ENCODE measurements around the gene HSD11B1L.
"Not testable (repeated sequence)": the region's sequence is repeated elsewhere in the genome, so short reads cannot be mapped to it uniquely, and the experiment has no call there.

Gene HSD11B1L

DNA sequence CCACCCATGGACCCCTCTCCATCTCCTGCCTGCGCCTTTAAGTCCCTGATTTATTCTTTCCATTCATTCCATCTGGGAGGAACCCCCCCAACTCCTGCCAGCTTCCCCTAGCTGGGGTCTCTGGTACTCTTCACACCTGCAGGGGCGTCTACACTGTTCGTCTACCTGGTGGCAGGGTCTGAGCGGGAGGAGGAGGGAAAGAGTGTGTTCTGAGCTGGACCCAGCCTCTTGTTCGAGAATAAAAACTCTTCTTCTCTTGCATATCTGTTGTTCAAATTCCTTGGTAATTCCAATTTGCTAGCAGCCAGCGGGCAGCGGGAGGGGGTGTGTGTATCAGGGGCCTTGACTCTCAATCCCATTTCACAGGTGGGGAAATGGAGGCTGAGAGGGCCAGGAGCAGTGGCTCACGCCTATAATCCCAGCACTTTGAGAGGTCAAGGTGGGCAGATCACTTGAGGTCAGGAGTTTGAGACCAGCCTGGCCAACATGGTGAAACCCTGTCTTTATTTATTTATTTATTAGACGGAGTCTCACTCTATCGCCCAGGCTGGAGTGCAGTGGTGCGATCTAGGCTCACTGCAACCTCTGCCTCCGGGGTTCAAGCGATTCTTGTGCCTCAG, 7.5 kb downstream of the HSD11B1L start:
- DNase-seq: not testable (repeated sequence)

DNA sequence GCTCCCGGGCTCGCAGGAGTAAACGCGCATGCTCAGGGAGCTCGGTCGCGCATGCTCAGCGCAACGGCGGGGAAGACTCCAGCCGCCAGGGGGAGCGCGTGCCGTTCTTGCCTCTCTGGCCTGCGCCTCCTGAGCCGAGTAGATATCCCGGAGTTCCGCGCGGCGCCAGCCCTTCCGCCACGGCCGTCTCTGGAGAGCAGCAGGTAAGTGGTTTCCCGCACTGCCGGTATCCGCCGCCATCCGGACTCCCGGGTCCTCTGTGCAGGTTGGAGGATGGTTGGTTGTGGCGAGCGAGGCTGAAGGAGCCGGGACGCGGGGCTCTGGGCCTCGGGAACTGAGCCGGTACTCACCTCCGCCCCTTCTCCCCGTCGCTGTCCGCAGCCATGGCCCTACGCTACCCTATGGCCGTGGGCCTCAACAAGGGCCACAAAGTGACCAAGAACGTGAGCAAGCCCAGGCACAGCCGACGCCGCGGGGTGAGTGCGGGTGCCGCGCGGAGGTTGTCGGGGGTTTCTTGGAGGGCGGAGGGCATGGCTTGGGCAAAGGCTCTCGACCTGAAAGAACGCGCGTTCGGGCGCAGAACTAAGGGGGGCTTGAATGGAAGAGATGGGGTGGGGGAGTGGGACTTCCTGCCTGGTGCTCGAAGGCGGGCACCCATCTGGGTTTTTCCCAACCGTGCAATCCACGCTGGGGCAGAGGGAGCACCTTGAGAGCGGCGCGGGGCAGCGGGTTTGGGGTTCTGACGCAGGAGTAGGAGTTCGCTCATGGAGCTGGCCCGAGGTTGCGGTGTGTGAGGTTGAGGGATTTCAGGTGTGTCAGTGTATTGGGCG, 9.5 kb downstream of the HSD11B1L start, which contains the start of gene RPL36:
RPL36 (plus strand) TSS at position 171 of the 830 bp plus-strand sequence; CDS start at position 384, 213 bp downstream.
- peak; percentile 99 for DNase-seq

DNA sequence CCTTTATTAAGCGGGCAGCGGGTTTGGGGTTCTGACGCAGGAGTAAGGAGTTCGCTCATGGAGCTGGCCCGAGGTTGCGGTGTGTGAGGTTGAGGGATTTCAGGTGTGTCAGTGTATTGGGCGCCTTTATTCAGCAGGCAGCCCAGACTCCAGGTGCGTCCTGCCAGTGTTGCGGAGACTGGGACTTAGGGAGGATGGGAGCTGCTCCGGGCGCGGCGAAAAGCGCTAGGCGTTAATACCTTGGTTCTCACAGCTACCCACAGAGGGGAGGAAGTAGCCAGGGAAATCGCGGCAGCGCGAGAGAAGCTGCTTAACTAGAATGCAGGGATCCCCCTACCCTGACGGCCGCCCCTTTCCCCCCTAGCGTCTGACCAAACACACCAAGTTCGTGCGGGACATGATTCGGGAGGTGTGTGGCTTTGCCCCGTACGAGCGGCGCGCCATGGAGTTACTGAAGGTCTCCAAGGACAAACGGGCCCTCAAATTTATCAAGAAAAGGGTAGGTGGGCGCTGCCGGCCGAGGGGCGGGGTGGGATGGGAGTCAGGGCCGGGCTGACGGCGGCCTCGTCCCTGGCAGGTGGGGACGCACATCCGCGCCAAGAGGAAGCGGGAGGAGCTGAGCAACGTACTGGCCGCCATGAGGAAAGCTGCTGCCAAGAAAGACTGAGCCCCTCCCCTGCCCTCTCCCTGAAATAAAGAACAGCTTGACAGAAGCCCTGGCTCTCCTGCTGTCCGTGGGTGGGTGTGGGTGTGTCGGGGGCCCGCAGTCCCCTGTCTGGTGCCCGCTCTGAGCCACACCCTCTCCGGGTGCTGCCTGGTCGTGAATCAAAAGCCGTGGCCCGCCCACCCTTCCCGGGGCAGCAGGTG, 10.4 kb downstream of the HSD11B1L start:
- peak; percentile 70 for DNase-seq

DNA sequence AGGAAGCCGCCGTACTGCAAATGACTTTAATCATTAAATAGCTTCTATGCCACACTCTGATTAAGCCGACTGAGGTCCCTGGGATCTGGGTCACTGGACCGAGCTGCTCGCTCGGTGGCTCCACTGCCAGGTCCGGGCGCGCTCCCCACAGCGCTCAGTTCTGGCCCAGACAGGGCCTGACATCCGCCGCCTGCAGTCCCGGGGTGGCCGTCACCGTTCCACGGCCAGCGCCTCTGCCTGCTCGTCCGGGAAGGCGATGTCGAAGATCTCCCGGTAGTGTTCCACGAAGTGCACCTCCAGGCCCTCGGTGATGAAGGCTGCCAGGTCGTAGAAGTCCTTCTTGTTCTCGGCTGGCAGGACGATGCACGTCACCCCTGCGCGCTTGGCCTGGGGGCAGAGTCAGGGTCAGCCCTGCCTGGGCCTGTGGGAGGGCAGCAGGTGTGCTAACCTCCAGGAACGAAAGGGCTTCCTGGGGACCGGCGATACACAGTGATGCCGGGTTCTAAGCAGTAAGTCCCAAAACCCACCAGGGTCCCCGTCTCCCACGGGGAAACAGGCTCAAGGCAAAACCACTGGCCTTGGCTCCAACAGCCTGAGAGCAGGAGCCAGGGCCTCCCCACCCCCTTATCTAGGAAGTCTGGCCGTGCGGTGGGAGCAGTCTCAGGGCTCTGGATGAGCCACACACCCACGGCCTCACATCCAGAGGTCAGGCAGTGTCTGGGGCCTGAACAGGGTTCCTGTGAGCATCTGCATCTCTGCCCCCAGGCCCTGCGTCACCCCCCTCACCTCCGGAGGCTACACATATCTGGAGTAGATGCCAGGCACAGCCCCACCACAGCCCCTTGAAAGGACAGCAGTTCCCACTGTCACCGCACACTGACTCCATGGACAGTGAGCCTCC, 11.2 kb downstream of the HSD11B1L start:
- peak; percentile 41 for DNase-seq

DNA sequence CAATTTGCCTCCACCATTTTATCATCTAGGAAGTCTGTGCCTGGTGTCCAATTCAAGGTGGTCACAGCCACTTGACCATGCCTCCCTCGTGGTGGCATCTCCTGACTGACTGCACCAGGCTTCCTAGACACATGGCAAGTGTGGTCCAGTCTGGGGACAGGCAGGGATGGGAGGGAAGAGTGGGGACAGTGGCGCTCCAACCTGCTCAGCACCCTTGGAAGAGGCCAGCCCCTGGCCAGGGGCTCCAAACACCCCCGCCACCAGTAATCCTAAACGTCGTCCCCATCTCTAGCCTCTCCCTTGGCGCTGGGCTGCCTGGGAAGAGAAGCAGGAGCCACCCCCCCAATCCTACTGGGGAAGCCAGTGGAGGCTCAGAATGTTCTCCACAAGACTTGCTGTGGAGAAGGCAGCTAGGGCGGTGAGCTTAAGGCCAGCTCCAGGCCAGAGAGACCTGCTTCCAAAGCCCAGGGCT, 11.9 kb downstream of the HSD11B1L start:
- no peak for DNase-seq

DNA sequence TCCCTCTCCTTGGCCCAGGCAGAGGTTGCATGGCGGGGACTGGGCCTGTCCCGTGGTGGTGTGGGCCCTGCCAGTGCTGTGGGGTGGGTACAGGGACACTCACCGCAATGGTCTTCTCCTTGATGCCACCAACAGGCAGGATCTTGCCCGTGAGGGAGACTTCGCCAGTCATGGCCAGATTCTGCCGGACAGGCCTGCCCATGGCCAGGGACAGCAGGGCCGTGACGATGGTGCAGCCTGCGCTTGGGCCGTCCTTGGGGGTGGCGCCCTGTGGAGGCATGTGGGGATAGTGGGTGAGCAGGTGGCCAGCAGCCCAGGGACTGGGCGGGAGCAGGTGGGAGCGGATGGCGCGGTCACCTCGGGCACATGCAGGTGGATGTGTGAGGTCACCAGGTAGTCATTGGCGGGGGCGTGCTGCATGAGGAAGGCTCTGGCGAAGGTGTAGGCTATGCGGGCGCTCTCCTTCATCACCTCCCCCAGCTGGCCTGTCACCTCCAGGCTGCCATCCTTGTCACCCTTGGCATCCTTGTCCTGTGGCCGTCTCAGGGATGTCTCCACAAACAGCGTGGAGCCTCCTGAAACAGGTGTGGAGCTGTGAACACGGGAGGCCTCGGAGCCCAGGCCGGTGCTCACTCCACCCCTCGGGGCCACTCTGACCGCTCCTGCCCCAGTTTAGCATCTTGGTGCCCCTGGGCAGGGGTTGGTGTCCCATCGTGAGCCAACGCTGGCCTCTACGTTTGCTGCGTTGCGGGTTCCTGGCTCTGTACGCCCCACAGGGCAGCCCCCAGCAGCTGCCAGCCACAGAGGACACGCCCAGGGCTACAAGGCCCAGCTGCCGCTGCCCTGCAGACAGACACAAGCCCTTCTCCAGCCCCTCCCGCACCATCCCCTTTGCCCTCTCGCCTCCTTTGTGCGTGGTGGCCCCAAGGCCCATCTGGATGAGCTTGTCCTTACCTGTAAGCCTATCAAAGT, 12.7 kb downstream of the HSD11B1L start:
- no peak for DNase-seq

DNA sequence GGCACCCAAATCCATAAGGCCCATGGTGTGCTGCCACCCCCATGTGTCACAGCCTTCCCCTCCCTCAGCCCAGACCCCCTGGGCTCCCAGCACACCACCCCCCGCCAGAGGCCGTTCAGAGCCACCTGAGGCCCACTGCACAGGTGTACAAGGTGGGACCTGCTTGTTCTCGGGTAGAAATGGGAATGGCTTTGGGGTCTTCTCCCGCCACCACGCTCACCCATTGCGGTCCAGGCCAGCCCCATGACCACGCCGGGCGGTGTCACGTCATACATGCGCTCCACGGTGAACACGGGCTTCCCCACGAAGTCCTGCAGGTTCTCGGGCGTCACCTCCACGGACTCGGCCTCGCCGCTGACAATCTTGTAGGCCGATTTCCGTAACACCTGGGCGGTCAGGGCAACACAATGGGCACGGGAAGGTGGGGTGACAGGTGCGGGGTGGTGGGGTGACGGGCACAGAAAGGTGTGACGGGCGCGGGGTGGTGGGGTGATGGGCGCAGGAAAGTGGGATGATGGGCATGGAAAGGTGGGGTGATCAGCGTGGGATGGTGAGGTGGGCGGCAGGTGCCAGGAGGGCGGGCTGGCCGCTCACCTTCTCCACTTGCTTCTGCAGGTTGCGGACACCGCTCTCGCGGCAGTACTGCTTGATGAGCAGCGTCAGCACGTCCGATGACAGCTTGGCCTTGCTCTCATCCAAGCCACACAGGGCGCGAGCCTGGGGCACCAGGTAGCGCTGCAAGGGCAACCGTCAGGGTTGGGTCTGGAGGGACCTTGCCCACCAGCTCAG, 13.5 kb downstream of the HSD11B1L start:
- no peak for DNase-seq

DNA sequence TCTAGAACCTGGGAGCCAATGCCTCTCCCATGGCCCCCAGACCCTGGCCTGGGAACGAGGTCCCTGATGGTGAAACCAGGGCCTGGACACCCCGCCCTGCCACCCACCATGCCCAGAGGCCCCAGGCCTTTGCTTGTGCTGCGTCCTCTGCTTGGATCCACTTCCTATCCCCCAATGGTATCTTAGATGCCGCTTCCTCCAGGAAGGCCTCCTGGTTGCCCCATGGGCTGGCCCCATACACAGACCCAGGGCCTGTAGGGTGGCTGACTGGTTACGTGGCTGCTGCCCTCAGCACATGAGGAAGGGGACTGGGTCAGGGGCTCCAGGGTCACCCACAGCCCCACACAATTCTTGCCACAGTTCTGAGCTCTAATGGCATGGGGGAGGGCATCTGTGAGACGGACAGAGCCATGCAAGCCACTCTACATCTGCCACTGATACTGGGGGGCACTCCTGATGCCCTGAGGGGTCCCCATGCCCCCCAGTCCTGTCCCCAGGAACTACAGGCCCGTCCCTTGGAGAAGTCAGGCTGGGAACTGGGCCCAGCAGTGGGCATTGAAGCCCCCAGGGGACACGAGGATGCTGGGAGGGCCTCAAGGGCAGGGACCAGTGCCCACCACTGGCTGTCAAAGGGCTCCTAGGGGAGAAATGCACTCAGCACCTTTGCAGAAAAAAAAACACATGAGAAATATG, 14.3 kb downstream of the HSD11B1L start:
- DNase-seq: no peak

DNA sequence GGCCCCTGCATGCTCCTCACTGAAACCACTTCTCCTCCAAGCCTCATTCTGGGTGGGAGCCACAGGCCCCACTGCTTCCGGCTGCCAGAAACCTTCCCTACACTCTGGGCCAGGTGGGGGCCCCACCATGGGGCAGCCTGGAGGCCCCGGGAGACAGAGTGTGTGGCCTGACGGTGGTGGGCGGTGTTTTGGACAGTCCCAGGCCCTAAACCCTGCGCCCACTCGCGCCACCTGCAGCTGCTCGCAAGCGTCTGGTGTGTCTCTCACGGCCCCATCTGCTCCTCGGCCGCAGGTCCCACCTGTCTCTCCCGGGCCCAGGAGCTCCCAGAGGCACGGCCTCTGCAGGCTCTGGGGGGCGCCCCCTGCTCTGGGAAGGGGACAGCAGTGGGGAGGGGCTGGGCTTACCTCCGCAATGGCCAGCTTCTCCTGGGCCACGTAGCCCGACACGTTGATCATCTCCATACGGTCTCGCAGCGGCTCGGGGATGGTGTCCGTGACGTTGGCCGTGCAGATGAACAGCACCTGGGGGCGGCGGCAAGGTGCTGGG, 14.9 kb downstream of the HSD11B1L start:
- no peak for DNase-seq

DNA sequence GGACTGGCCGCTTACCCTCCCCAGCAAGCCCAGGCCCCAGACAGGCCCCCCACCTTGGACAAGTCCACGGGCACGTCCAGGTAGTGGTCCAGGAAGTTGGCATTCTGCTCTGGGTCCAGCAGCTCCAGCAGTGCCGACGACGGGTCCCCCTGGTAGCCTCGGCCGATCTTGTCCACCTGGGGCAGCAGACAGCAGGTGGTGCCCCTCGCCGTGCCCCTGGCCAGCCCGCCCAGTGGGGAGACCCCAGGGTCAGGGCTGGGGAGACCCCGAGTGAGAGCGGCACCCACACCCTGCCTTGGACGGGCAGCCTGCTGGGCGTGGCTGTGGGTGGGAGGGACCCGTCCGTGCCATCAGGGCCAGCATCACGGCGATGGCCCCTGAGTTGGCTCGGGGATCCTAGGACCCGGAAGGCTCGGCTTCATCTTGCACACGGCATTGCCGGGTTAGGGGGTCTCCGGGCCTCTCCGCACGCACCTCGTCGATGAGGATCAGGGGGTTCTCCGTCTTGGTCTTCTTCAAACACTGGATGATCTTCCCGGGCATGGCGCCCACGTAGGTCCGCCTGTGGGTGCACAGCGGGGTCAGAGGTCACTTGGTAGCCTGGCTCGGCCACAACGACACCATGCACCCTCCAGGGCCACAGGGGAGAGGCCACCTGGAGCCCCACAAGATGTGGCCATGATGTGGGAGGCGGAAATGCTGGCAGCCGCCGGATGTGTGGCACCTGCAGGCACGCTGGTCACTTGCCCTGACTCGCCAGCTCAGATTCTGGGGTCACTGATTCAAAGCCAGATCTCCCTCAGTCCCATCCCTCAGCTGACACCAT, 15.6 kb downstream of the HSD11B1L start:
- DNase-seq: no peak

DNA sequence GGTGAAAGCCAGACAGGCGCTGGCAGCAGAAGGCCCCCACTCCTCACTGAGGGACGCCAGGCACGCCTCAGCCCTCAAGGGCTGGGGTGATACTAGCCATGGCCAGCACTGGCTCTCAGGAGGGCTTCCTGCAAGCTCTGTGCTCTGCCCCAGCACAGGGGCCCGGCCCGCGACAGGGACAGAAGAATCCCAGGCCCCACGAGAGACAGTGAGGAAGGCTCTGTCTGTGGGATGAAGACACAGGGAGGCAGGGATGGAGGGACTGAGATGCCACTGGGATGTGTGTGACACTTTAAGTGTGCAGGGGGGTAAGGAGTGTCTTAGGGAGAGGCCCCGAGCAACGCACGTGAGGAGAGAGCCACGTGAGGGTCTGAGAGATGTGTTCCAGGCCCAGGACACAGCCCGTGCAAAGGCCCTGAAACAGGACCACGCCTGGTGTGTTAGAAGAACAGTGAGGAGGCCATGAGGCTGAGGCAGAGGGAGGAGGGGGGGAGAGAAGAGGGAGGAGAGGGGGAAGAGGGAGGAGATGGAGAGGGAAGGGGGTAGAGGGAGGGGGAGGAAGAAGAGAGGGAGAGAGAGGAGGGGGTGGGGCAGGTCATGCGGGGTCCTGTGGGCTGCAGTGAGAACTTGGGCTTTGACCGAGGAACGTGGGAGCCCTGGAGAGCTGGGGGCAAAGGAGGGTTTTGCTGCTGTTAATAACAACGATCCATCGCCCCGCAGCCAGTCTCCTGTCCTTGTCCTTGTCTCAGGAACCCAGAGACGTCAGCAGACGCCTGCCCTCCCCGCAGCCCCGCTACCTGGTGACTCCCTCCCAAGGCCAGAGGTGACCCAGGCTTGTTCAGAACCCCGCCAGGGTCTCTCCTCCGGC, 16.4 kb downstream of the HSD11B1L start:
- no peak for DNase-seq

DNA sequence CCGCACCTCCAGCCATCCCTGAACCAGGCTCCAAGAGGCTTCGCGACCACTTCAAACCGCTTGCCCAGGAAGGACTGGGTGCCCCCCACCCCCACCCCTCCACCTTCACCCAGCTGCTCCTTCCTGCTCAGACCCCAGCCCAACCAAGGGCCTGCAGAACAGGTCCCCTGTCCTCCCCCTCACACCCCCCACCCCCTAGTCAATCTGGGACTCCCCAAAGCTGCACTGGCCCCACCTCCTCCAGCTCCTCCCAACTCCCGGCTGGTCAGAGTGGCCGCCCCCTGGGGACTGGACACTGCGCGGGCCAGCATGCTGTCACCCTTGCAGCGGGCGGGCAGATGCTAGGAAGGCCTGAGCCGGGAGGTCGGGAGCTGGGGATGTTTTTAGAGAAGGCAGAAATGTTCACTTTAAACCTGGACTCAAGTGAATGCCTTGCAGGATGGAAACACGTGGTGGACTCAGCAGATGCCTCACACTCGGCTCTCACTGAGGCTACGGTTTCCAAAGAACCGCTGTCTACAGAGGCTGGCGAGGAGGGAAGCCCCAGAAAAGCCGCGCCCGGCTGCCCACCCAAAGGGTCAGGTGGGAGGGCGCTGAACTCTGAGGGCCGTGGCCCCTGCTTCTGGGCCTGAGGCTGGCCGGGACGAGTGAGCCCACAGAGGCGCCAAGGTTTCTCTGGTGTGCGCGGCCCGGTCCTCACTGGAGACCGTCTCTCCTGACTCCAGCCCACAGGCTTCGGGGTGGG, 17.2 kb downstream of the HSD11B1L start:
- no peak for DNase-seq

DNA sequence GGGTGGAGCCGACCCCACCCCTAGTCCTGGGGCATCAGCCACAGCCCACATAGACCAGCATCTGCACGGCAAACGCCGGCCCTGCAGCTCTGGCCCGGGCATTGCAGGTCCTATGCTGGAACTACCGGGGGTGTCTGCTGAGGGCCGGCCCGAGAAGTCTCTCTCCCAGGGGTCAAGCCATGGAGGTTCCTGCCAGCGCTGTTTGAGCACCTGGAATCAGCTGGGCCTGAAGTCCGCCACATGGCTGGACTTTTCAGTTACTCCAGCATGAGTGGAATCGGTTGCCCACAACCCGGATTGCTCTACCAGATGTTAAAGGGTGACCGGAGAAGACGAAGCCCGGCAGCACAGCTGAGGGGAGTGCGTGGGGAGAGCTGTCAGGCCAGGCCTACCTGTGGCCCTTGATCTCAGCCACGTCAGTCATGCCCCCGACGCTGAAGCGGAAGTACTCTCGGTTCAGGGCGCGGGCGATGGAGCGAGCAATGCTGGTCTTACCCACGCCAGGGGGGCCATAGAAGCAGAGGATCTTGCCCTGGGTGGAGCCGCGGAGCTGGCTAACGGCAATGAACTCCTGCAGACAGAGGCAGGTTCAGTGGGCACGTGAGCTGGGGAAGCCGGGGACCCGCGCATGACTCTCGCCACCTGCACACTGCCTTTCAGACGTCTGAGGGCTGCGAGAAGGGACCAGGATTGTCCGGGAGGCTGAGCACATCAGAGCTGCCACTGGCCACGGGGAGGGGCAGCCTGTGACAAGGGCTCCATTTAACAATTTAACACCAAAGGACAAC, 18.0 kb downstream of the HSD11B1L start:
- no peak for DNase-seq

DNA sequence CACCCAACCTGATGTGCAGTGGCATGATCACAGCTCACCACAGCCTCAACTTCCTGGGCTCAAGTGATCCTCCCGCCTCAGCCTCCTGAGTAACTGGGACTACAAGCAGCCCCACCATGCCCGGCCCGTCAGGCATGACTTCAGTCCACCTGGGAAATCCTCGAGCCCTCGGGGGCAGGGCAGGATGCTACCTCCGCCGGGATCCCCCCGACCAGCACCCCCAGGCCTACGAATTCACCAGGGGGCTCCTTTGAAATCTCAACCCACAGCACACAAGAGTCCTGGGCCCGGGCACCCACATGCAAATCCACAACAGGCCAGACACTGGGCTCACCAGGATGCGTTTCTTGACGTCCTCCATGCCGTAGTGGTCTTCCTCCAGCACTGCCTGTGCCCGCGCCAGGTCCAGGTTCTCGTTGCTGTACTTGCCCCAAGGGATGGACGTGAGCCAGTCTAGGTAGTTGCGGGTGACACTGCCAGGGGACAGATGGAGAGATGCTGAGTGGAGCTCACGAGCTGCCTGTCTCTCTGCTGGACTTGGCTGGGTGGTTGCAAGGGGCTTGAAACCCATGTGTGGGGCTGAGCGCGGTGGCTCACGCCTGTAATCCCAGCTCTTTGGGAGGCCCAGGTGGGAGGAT, 19.7 kb downstream of the HSD11B1L start:
- DNase-seq: no peak

DNA sequence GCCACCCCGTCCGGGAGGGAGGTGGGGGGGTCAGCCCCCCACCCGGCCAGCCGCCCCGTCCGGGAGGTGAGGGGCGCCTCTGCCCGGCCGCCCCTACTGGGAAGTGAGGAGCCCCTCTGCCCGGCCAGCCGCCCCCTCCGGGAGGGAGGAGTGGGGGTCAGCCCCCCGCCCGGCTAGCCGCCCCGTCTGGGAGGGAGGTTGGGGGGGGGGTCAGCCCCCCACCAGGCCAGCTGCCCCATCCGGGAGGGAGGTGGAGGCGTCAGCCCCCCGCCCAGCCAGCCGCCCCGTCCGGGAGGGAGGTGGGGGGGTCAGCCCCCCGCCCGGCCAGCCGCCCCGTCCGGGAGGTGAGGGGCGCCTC, 21.2 kb downstream of the HSD11B1L start:
- DNase-seq: not testable (repeated sequence)

Measured in activated CD4-positive, alpha-beta T cell treated with anti-CD3 and anti-CD28 coated beads, Interleukin-2, Interleukin-6, amounts not matched to agents 100 ng/mL and 50 ng/mL, durations not matched to agents 16 hours and 8 hours (primary cell).